Keratinocyte (primary cell): ENCODE results near the gene TBCA. TPM values are rescaled to one million over a fixed set of nuclear protein-coding genes. Genes with fewer than 3 reads are reported as not detected.

Experiments
- DNase-seq: peaks from one replicate; pipeline ENCODE4 v3.0.0-alpha.2; 2011; ENCODE audit warnings: low read depth, missing footprints, low spot score
- FAIRE-seq: peaks from 2 replicates; lab custom pipeline; 2011; peaks lifted over from hg19 to GRCh38; lab: Jason Lieb, UNC
- H2AFZ ChIP-seq: 2 replicates; pipeline ENCODE4 v1.6.0; 2012; ENCODE audit warnings: low read length, control low read depth, inconsistent platforms; ENCODE audit not compliant: control insufficient read depth
- H3K27ac ChIP-seq: 2 replicates; pipeline ENCODE4 v1.5.1; 2011; ENCODE audit warnings: low read length; ENCODE audit not compliant: control insufficient read depth, insufficient read depth
- H3K27me3 ChIP-seq: 3 replicates; pipeline ENCODE4 v1.6.0; 2011; ENCODE audit warnings: low read length; ENCODE audit not compliant: control insufficient read depth, insufficient read depth; ENCODE audit errors: extremely low read depth
- H3K36me3 ChIP-seq, 2 experiments: 2 replicates in 1 of 2; 3 replicates in 1 of 2; pipeline ENCODE4 v1.5.1; 2011; ENCODE audit warnings: low read length in 2 of 2, mild to moderate bottlenecking in 1 of 2; ENCODE audit not compliant: control insufficient read depth in 2 of 2, insufficient read depth in 2 of 2; ENCODE audit errors: extremely low read depth in 1 of 2
- H3K4me1 ChIP-seq: 3 replicates; pipeline ENCODE4 v1.5.1; 2011; ENCODE audit warnings: low read length; ENCODE audit not compliant: control insufficient read depth, insufficient read depth; ENCODE audit errors: extremely low read depth
- H3K4me2 ChIP-seq: 3 replicates; pipeline ENCODE4 v1.6.0; 2011; ENCODE audit warnings: low read depth, low read length; ENCODE audit not compliant: control insufficient read depth, insufficient read depth; ENCODE audit errors: extremely low read depth
- H3K4me3 ChIP-seq, 3 experiments: fragments of 200-600 bp in 1 of 3; sonication (generic) in 1 of 3; 2 replicates in 2 of 3; 3 replicates in 1 of 3; pipeline ENCODE4 v1.5.1; 2011 to 2016; ENCODE audit warnings: low read length in 3 of 3, mild to moderate bottlenecking in 3 of 3, control low read depth in 2 of 3, inconsistent platforms in 1 of 3, low read depth in 1 of 3, mixed read lengths in 1 of 3, mixed run types in 1 of 3, moderate library complexity in 1 of 3; ENCODE audit not compliant: control insufficient read depth in 2 of 3, insufficient read depth in 2 of 3; ENCODE audit errors: extremely low read depth in 1 of 3
- H3K79me2 ChIP-seq: 2 replicates; pipeline ENCODE4 v1.6.0; 2012; ENCODE audit warnings: low read length; ENCODE audit not compliant: control insufficient read depth, insufficient read depth
- H3K9ac ChIP-seq: 3 replicates; pipeline ENCODE4 v1.6.0; 2011; ENCODE audit warnings: low read length; ENCODE audit not compliant: control insufficient read depth, insufficient read depth; ENCODE audit errors: extremely low read depth
- H3K9me1 ChIP-seq: 3 replicates; pipeline ENCODE4 v1.6.0; 2011; ENCODE audit warnings: low read length; ENCODE audit not compliant: control insufficient read depth, insufficient read depth; ENCODE audit errors: extremely low read depth
- H3K9me3 ChIP-seq: 2 replicates; pipeline ENCODE4 v1.5.1; 2012; ENCODE audit warnings: low read depth, low read length; ENCODE audit not compliant: control insufficient read depth
- H4K20me1 ChIP-seq: 3 replicates; pipeline ENCODE4 v1.6.0; 2011; ENCODE audit warnings: low read length; ENCODE audit not compliant: control insufficient read depth, insufficient read depth; ENCODE audit errors: extremely low read depth
- CTCF ChIP-seq, 3 experiments: IDR thresholded peaks in 1 of 3; conservative IDR thresholded peaks in 1 of 3; optimal IDR thresholded peaks in 1 of 3; 2 replicates in 2 of 3; 3 replicates in 1 of 3; pipeline versions ENCODE3 to v1.5.1; 2011; ENCODE audit warnings: low read length in 3 of 3, mild to moderate bottlenecking in 3 of 3, moderate library complexity in 2 of 3, control low read depth in 1 of 3, inconsistent platforms in 1 of 3; ENCODE audit not compliant: insufficient read depth in 2 of 3; ENCODE audit errors: extremely low read depth in 1 of 3
- EZH2 ChIP-seq: IDR thresholded peaks from one replicate; pipeline ENCODE4 v1.6.1; 2012; ENCODE audit warnings: inconsistent platforms, mild to moderate bottlenecking, low read length, moderate library complexity
- dilution Hi-C: fragments of 300-500 bp; cut with MboI; formaldehyde crosslinking; loops from one replicate; pipeline ENCODE4 v1.7.0; 2020; ENCODE audit warnings: low sequenced_read_pairs; ENCODE audit not compliant: extremely low pct_ligation_motif_present
- polyA plus RNA-seq, 5 experiments: library from polyadenylated mRNA; depleted of rRNA in 3 of 5; stranded (reverse) in 3 of 5; stranded (forward) in 1 of 5; unstranded in 1 of 5; fragments of >200 nt; gene quantifications; 1 replicate in 1 of 5; 2 replicates in 3 of 5; 3 replicates in 1 of 5; pipeline versions ENCODE4 v1.2.1 to v1.2.3, GENCODE V29; 2011 to 2012; ENCODE audit warnings: missing spikeins in 2 of 5, low read depth in 1 of 5, low replicate concordance in 1 of 5

TBCA gene
- polyA plus RNA-seq, 1 donor (not counting 4 experiments of a cell fraction or from before 2014, with no cell fraction given), result 225 TPM

- H3K4me2 ChIP-seq, result no peak overlapping the region
- no peak overlapping the region for H3K27ac ChIP-seq
- H4K20me1 ChIP-seq, result peaks cover 2% of the 10 kb centered on the region
- DNase-seq (no peak), FAIRE-seq (no peak)
- TF ChIP-seq EZH2, result no peak
- TF ChIP-seq CTCF (optimal IDR thresholded peaks at IDR 0.05 in 1 of 3, IDR thresholded peaks at IDR 0.05 in 1 of 3, conservative IDR thresholded peaks at IDR 0.05 in 1 of 3; ENCODE audit: extremely low read depth in 1 of 3, insufficient read depth in 2 of 3, low read length in 3 of 3), result no peak
- H3K9me1 ChIP-seq, result no peaks in the 10 kb centered on the region
- H2AFZ ChIP-seq, result no peak overlapping the region
- H3K79me2 ChIP-seq, result peaks cover 22% of the 10 kb centered on the region
- H3K36me3 ChIP-seq, result no peaks in the 10 kb centered on the region
- no peak overlapping the region for H3K9ac ChIP-seq
- H3K27me3 ChIP-seq, result no peaks in the 10 kb centered on the region
- H3K9me3 ChIP-seq, result no peaks in the 10 kb centered on the region
- no peak overlapping the region for H3K4me3 ChIP-seq
- dilution Hi-C loops, result no loop called here
- peaks cover 12% of the 10 kb centered on the region for H3K4me1 ChIP-seq
These were observed 2.8 kb upstream of the TBCA start for GRCh38 chr5:77778881-77779438.

GRCh38 chr5:77778398-77778797, 2.3 kb upstream of the TBCA start:
- Histone ChIP-seq H4K20me1 (peaks cover 2% of the 10 kb centered on the region), H3K9me1 (no peaks in the 10 kb centered on the region), H3K4me2 (no peak overlapping the region), H2AFZ (no peak overlapping the region), H3K9me3 (no peaks in the 10 kb centered on the region), H3K36me3 (peaks cover 0 to 3% of the 10 kb centered on the region in 2 experiments), H3K9ac (no peak overlapping the region), H3K27ac (no peak overlapping the region), H3K27me3 (no peaks in the 10 kb centered on the region), H3K4me3 (no peak overlapping the region), H3K79me2 (peaks cover 27% of the 10 kb centered on the region), H3K4me1 (peaks cover 17% of the 10 kb centered on the region)
- no peak for TF ChIP-seq CTCF (optimal IDR thresholded peaks at IDR 0.05 in 1 of 3, IDR thresholded peaks at IDR 0.05 in 1 of 3, conservative IDR thresholded peaks at IDR 0.05 in 1 of 3; ENCODE audit: extremely low read depth in 1 of 3, insufficient read depth in 2 of 3, low read length in 3 of 3)
- no peak for TF ChIP-seq EZH2
- DNase-seq, result no peak
- FAIRE-seq, result no peak
- dilution Hi-C loops, result no loop called here
